Activated effector memory CD4-positive, alpha-beta T cell treated with anti-CD3 and anti-CD28 coated beads, Interleukin-2, amount 50 U/mL, for 16 hours (primary cell): Measurements from ENCODE around the gene UBE2L3.

Source experiments
- DNase-seq: peaks from one replicate; pipeline ENCODE4 v3.0.0-alpha.2; 2020

UBE2L3 gene

GRCh38 chr22:21650823-21651520 lies 83.5 kb downstream of the UBE2L3 start:
- DNase-seq = no peak

GRCh38 chr22:21651521-21652009 lies 84.1 kb downstream of the UBE2L3 start:
- no peak for DNase-seq

GRCh38 chr22:21652010-21652546 lies 84.6 kb downstream of the UBE2L3 start:
- peak; percentile 95 for DNase-seq

DNA sequence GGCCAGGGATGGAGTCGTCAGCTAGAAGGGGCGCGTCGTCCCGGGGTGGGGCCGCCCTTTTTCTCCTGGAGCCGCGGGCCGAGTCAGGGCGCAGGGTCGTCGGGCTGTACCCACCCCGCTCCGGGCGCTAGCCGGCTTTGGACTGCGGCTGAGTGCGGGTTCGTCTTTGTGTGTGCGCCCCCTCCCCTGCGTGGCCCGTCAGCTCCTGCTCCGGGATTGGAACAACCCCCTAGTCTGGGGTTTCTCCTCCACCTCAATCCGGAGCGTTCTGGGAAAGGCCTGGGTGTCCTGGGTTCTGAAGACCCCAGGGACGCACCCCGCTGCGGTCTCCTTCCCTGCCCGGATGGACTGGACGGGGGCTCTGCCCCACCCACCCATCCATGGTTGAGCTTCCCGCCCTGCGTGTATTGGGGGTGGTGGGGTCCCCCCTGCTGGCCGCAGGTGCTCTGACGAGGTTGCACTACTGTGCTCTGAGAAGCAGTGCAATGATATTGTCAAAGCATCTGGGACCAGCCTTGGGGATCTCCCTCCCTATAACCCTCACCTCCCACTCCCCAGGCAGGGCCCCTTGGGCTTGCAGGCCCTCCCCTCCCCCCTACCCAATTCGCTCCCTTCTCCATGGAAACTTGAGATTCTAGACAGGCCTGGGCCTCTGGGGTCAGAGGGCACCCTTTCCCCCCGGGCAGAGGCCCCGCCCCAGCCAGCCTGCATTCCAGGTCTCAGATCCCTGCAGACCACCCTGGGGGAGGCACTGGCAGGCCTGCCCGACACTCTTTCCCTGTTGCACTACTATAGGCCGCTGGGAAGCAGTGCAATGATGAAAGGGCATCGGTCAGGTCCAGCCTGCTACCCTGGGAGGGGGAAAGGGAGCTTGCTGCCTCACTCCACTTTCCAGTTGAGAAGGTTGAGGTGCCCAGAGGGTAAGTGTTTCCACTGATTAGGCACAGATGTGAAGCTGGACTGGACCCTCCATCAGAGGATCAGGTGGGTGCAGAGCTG lies 85.3 kb downstream of the UBE2L3 start:
- DNase-seq = peak; percentile 61

GRCh38 chr22:21657020-21657359 lies 89.5 kb downstream of the UBE2L3 start:
- no peak for DNase-seq

DNA sequence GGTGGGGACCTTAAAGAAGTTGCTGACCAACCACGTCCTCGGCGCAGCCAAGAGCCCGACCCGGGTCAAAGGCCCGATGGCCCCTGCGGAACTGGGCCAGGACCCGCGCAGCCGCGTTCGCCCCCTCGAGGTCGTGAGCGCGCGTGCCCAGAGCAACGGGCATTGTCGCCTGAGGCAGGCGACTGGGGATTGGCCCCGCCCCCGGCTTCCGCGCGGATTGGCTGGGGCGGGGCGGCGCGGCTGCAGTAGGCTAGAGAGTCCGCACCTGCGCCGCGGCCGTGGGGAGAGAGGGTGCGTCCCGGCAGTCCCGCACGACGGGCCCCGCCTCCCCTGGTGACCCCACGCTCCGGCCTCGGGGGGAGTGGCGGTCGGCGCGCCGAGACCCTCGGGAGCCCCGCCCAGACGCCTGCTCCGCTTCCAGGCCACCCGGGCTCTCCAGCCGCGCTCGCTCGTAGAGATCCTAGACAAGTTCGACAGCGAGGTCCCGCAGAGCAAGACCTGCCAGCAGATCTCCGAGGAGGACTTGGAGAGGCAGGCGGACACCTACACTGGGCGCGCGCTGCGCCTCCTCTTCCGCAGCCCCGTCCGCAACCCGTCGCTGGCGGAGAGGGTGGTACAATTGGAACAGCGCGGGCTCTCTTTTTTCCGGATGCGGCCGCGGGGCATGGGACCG lies 90.0 kb downstream of the UBE2L3 start:
- DNase-seq = peak; percentile 93

GRCh38 chr22:21659864-21660525 lies 92.5 kb downstream of the UBE2L3 start:
- DNase-seq = no peak

DNA sequence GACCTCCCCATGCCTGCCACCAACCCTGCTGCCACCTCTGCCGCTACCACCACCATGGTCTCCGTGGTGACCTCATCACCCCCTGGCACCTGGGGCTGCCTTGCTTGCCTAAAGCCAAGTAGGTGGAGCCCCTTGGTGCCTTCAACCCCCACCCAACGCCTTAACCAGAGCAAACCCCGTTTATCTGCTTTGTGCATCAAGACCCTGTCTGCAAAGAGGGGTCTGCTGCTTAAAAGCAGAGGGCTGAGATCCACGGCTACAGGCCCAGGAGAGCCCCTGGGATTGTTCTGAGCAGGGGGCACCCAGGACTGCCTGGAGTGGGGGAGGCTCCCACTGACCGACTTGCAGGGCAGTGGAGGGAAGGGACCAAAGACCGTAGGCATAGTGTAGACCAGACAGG lies 93.4 kb downstream of the UBE2L3 start:
- DNase-seq = no peak

DNA sequence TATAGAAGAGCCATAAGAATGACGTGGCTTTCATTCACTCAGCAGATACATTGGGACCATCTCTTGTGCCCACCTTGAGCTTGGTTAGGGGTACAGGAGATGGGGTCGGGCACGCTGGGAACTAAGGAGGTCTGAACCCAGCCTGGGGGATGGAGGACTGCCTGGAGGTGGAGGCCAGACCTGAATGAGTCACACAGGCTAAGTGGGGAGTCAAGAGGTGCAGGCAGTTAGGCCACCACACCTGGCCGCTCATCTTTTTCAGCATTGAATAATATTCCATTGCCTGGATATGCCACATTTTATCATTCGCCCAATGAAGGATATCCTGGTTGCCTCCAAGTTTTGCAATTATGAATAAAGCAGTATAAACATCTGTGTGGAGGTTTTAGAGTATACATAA lies 94.5 kb downstream of the UBE2L3 start:
- DNase-seq = no peak

- DNase-seq = no peak
Observed at GRCh38 chr22:21663738-21664137, 96.2 kb downstream of the UBE2L3 start.

- no peak for DNase-seq
Observed at GRCh38 chr22:21665047-21665851, 97.7 kb downstream of the UBE2L3 start.

DNA sequence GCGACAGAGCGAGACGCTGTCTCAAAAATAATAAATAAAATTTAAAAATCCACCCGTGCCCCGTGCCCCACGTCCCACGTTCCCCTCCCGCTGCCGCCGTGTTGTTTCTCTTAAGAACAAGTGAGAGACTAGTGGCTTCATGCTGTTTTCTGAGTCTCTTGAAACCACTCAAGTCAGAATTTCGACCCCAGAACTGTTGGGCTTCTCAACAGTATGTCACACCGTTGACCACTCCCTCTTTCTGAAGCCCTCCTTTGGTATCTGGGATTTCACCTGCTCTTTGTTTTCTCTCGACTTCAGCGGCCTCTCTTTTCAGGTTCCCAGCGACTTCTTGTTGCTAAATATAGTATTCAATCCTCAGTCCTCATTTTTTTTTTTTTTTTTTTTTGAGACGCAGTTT lies 99.3 kb downstream of the UBE2L3 start:
- DNase-seq = no peak

- DNase-seq = no peak
Observed at GRCh38 chr22:21669026-21669425, 101.5 kb downstream of the UBE2L3 start.

DNA sequence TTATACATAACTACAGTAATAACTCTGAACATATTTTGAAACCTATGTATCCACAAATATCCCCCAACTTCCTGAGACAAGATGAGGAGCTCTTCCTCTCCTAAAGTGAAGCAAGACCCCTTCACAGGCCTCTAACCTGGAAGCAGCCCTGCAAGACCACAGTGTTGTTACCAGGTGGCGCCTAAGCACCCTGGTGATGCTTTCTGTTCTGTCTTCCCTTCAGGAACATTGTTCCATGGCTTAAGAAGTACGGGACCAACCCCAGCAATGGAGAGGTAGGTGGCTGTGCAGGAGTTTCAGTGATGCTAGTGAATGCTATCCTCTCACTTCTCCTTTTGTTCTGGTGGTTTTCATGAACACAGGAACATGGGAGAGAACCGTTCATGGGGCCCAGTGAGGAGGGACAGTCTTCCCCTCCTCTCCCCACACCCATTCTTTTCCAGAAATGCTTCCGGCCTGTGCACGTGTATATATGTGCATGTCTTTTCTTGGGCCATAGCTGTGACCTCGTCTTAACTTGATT lies 104.7 kb downstream of the UBE2L3 start:
- DNase-seq = no peak
